Peyer's patch (tissue), 4 donors: ENCODE measurements around the gene ENAH.

Source experiments
- POLR2A ChIP-seq, 2 donors: fragments of 450-650 bp; IDR thresholded peaks; one replicate each; pipeline ENCODE4 v1.5.1; 2017; ENCODE audit warnings: antibody characterized with exemption in 2 of 2, mild to moderate bottlenecking in 2 of 2, moderate library complexity in 2 of 2
- TF ChIP-seq, protein P1 (sequence below), 6 experiments: fragments of 450-650 bp in 4 of 6; fragments of 200-600 bp in 2 of 6; sonication (generic) in 1 of 6; IDR thresholded peaks; one replicate each; pipeline ENCODE4 v1.5.1; 2017 to 2019; ENCODE audit warnings: antibody characterized with exemption in 6 of 6, mild to moderate bottlenecking in 3 of 6, moderate library complexity in 1 of 6

DNA sequence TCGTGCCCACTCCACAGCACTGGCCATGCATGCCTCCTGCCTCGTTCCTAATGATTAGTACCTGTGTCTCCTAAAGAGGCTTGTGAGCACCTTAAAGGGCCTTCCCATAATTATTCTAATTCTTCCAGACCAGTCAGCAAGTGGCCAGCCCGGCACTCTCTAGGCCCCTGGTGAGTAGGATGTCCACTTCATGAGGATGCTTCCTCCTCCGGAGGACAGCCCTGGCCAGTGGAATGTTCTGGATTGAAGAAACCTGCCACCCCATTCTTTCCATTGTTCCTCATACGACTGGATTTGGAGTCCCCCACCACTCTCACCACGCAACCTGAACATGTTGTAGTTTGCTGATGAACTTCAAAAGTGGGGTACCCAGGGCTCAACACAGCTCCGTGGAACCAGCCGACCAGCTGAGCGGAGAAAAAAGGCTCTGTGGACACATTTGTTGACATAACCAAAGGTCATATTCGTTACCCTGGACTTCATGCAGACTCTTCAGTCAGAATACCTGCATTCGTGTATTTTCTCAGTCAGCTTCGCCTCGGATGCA lies 178.4 kb downstream of the ENAH start:
- TF ChIP-seq, protein P1, sequence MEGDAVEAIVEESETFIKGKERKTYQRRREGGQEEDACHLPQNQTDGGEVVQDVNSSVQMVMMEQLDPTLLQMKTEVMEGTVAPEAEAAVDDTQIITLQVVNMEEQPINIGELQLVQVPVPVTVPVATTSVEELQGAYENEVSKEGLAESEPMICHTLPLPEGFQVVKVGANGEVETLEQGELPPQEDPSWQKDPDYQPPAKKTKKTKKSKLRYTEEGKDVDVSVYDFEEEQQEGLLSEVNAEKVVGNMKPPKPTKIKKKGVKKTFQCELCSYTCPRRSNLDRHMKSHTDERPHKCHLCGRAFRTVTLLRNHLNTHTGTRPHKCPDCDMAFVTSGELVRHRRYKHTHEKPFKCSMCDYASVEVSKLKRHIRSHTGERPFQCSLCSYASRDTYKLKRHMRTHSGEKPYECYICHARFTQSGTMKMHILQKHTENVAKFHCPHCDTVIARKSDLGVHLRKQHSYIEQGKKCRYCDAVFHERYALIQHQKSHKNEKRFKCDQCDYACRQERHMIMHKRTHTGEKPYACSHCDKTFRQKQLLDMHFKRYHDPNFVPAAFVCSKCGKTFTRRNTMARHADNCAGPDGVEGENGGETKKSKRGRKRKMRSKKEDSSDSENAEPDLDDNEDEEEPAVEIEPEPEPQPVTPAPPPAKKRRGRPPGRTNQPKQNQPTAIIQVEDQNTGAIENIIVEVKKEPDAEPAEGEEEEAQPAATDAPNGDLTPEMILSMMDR (IDR thresholded peaks at IDR 0.05), result no peak
- no peak for TF ChIP-seq POLR2A (IDR thresholded peaks at IDR 0.05)
